Measurements from ENCODE around the gene KRTAP19-2.

GRCh38 chr21:30478004-30478403 lies 9.2 kb downstream of the KRTAP19-2 start:
- TF ChIP-seq CTCF (IDR thresholded peaks at IDR 0.05; ENCODE audit: low read length) (no peak), EZH2phosphoT487 (IDR thresholded peaks at IDR 0.05; ENCODE audit: low read length) (no peak), EZH2 (optimal IDR thresholded peaks at IDR 0.05; ENCODE audit: low read depth, low read length) (no peak)
